Measurements from ENCODE around the gene ASCC3. TPM values are rescaled to one million over a fixed set of nuclear protein-coding genes. Genes with fewer than 3 reads are reported as not detected.

Gene ASCC3
- total RNA-seq, 4 donors from 2014 or later, result 21.2 to 41.4 (median 28.5) TPM

- Histone ChIP-seq H3K27me3 (peaks cover 100% of the 10 kb centered on the region), H3K4me1 (peaks cover 0 to 40% (median 11%) of the 10 kb centered on the region in 3 donors), H3K4me3 (no peak overlapping the region), H3K36me3 (no peaks in the 10 kb centered on the region), H3K27ac (no peak overlapping the region), H3K9me3 (peaks cover 0 to 11% (median 0%) of the 10 kb centered on the region in 3 donors)
- no peak for TF ChIP-seq EP300 (IDR thresholded peaks at IDR 0.05)
- no peak for TF ChIP-seq CTCF (IDR thresholded peaks at IDR 0.05)
- TF ChIP-seq POLR2A (IDR thresholded peaks at IDR 0.05), result no peak
- TF ChIP-seq POLR2AphosphoS5 (IDR thresholded peaks at IDR 0.05), result no peak
- WGBS, 2 donors (ENCODE audit: low coverage in 1 of 2), result 1 to 7% methylated on average over 13 to 14 of the region's 21 CpGs
- no peak for ATAC-seq
These were observed 414.6 kb downstream of the ASCC3 start for GRCh38 chr6:100466410-100467128.

- peaks cover 100% of the 10 kb centered on the region for H3K27me3 ChIP-seq
These were observed 415.3 kb downstream of the ASCC3 start for GRCh38 chr6:100465701-100466409.

GRCh38 chr6:100464903-100465700 is 416.0 kb downstream of the ASCC3 start, which contains the start of gene SIM1:
Gene SIM1, minus strand, starts transcription at chr6:100464921. Its CDS starts 1,453 bp downstream, at chr6:100463468.
- H3K27ac ChIP-seq, result no peak within 1 kb of the TSS
- WGBS, 2 donors (ENCODE audit: low coverage in 1 of 2), result 10 to 20% methylated on average over 11 to 14 of the region's 66 CpGs
- peak within 1 kb of the TSS in 1 of 2 donors; percentile 36 for H3K4me3 ChIP-seq
- H3K27me3 ChIP-seq, result peaks cover 100% of the 10 kb centered on the region
- H3K9me3 ChIP-seq, result peaks cover 0 to 11% (median 0%) of the 10 kb centered on the region in 3 donors
- H3K36me3 ChIP-seq, result no peaks in the 10 kb centered on the region
- peak; percentile 52 for ATAC-seq
- H3K4me1 ChIP-seq, result peaks cover 0 to 47% (median 11%) of the 10 kb centered on the region in 3 donors
- no peak for TF ChIP-seq POLR2AphosphoS5 (IDR thresholded peaks at IDR 0.05)
- no peak for TF ChIP-seq EP300 (IDR thresholded peaks at IDR 0.05)
- TF ChIP-seq POLR2A (IDR thresholded peaks at IDR 0.05), result no peak
- TF ChIP-seq CTCF (IDR thresholded peaks at IDR 0.05), result no peak

More at GRCh38 chr6:100465701-100466409, 415.3 kb downstream of the ASCC3 start:
- Histone ChIP-seq H3K27ac (no peak overlapping the region), H3K4me1 (peaks cover 0 to 47% (median 11%) of the 10 kb centered on the region in 3 donors), H3K4me3 (no peak overlapping the region), H3K9me3 (peaks cover 0 to 11% (median 0%) of the 10 kb centered on the region in 3 donors), H3K36me3 (no peaks in the 10 kb centered on the region)
- no peak for ATAC-seq
- WGBS, 2 donors (ENCODE audit: low coverage in 1 of 2), result 4 to 11% methylated on average over 15 to 20 of the region's 20 CpGs
- no peak for TF ChIP-seq CTCF (IDR thresholded peaks at IDR 0.05)
- no peak for TF ChIP-seq EP300 (IDR thresholded peaks at IDR 0.05)
- TF ChIP-seq POLR2AphosphoS5 (IDR thresholded peaks at IDR 0.05), result no peak
- TF ChIP-seq POLR2A (IDR thresholded peaks at IDR 0.05), result no peak

- Histone ChIP-seq H3K9me3 (peaks cover 0 to 11% (median 0%) of the 10 kb centered on the region in 3 donors), H3K4me1 (peaks cover 0 to 47% (median 11%) of the 10 kb centered on the region in 3 donors), H3K27ac (no peak overlapping the region), H3K27me3 (peaks cover 100% of the 10 kb centered on the region), H3K36me3 (no peaks in the 10 kb centered on the region), H3K4me3 (peak overlapping the region in 1 of 2 donors; percentile 36)
- 0 to 4% methylated on average over 9 to 10 of the region's 46 CpGs for WGBS, 2 donors (ENCODE audit: low coverage in 1 of 2)
- no peak for ATAC-seq
- TF ChIP-seq POLR2A (IDR thresholded peaks at IDR 0.05), result no peak
These were observed 416.8 kb downstream of the ASCC3 start for GRCh38 chr6:100464162-100464851.
